Muscle layer of duodenum (tissue), 2 donors: Measurements from ENCODE around the gene CRYL1.

Source experiments
- H3K27ac ChIP-seq: one replicate; pipeline ENCODE4 v1.7.0; 2013; ENCODE audit warnings: mild to moderate bottlenecking, low read length
- H3K27me3 ChIP-seq: one replicate; pipeline ENCODE4 v1.7.0; 2013; ENCODE audit warnings: low read depth, mild to moderate bottlenecking, control low read depth, low read length
- H3K36me3 ChIP-seq, 2 donors: one replicate each; pipeline ENCODE4 v1.7.0; 2013; ENCODE audit warnings: low read length in 2 of 2, control low read depth in 1 of 2, mild to moderate bottlenecking in 1 of 2; ENCODE audit not compliant: insufficient read depth in 2 of 2, control insufficient read depth in 1 of 2
- H3K4me1 ChIP-seq, 2 donors: one replicate each; pipeline ENCODE4 v1.7.0; 2013; ENCODE audit warnings: low read length in 2 of 2, mild to moderate bottlenecking in 2 of 2, control low read depth in 1 of 2, moderate library complexity in 1 of 2; ENCODE audit not compliant: insufficient read depth in 2 of 2, control insufficient read depth in 1 of 2
- H3K4me3 ChIP-seq, 2 donors: one replicate each; pipeline ENCODE4 v1.7.0; 2013; ENCODE audit warnings: low read length in 2 of 2, low read depth in 1 of 2, mild to moderate bottlenecking in 1 of 2
- H3K9me3 ChIP-seq, 2 donors: one replicate each; pipeline ENCODE4 v1.7.0; 2013; ENCODE audit warnings: low read length in 2 of 2, control low read depth in 1 of 2, mild to moderate bottlenecking in 1 of 2; ENCODE audit not compliant: control insufficient read depth in 1 of 2
- donor health status: healthy.

The CRYL1 gene

GRCh38 chr13:20404488-20405222 is 121.0 kb downstream of the CRYL1 start:
- H3K27me3 ChIP-seq, result no peaks in the 10 kb centered on the region
- peaks cover 0 to 6% of the 10 kb centered on the region in 2 donors for H3K4me1 ChIP-seq
- H3K9me3 ChIP-seq, result no peaks in the 10 kb centered on the region
- H3K4me3 ChIP-seq, result no peak overlapping the region
- H3K27ac ChIP-seq, result no peak overlapping the region
- peaks cover 8 to 22% of the 10 kb centered on the region in 2 donors for H3K36me3 ChIP-seq

GRCh38 chr13:20403826-20404225 is 121.8 kb downstream of the CRYL1 start:
- peaks cover 8 to 22% of the 10 kb centered on the region in 2 donors for H3K36me3 ChIP-seq
- no peaks in the 10 kb centered on the region for H3K27me3 ChIP-seq
- no peaks in the 10 kb centered on the region for H3K9me3 ChIP-seq
- H3K4me1 ChIP-seq, result peaks cover 0 to 6% of the 10 kb centered on the region in 2 donors
- H3K4me3 ChIP-seq, result no peak overlapping the region
- no peak overlapping the region for H3K27ac ChIP-seq

- H3K9me3 ChIP-seq, result no peaks in the 10 kb centered on the region
- H3K4me1 ChIP-seq, result peaks cover 0 to 6% of the 10 kb centered on the region in 2 donors
- H3K4me3 ChIP-seq, result no peak overlapping the region
- H3K27me3 ChIP-seq, result no peaks in the 10 kb centered on the region
- peaks cover 8 to 22% of the 10 kb centered on the region in 2 donors for H3K36me3 ChIP-seq
- no peak overlapping the region for H3K27ac ChIP-seq
These were observed 122.8 kb downstream of the CRYL1 start for GRCh38 chr13:20402881-20403280.

GRCh38 chr13:20401931-20402856 is 123.5 kb downstream of the CRYL1 start:
- H3K27ac ChIP-seq, result no peak overlapping the region
- H3K36me3 ChIP-seq, result peaks cover 8 to 22% of the 10 kb centered on the region in 2 donors
- H3K9me3 ChIP-seq, result no peaks in the 10 kb centered on the region
- no peak overlapping the region for H3K4me3 ChIP-seq
- peaks cover 0 to 6% of the 10 kb centered on the region in 2 donors for H3K4me1 ChIP-seq
- H3K27me3 ChIP-seq, result no peaks in the 10 kb centered on the region

- Histone ChIP-seq H3K36me3 (peaks cover 8 to 22% of the 10 kb centered on the region in 2 donors), H3K27me3 (no peaks in the 10 kb centered on the region), H3K9me3 (no peaks in the 10 kb centered on the region), H3K4me3 (no peak overlapping the region), H3K4me1 (peaks cover 0 to 6% of the 10 kb centered on the region in 2 donors), H3K27ac (no peak overlapping the region)
These were observed 124.1 kb downstream of the CRYL1 start for GRCh38 chr13:20401531-20401930.

GRCh38 chr13:20400774-20401173 is 124.9 kb downstream of the CRYL1 start:
- H3K36me3 ChIP-seq, result peaks cover 8 to 21% of the 10 kb centered on the region in 2 donors
- no peaks in the 10 kb centered on the region for H3K9me3 ChIP-seq

GRCh38 chr13:20399961-20400360 is 125.7 kb downstream of the CRYL1 start:
- peaks cover 8 to 13% of the 10 kb centered on the region in 2 donors for H3K36me3 ChIP-seq
- H3K27me3 ChIP-seq, result no peaks in the 10 kb centered on the region
- no peak overlapping the region for H3K4me3 ChIP-seq
- no peaks in the 10 kb centered on the region for H3K9me3 ChIP-seq
- no peak overlapping the region for H3K27ac ChIP-seq
- H3K4me1 ChIP-seq, result peaks cover 0 to 6% of the 10 kb centered on the region in 2 donors

More at GRCh38 chr13:20400774-20401173, 124.9 kb downstream of the CRYL1 start:
- H3K27ac ChIP-seq, result no peak overlapping the region
- H3K4me1 ChIP-seq, result peaks cover 0 to 6% of the 10 kb centered on the region in 2 donors
- no peaks in the 10 kb centered on the region for H3K27me3 ChIP-seq
- H3K4me3 ChIP-seq, result no peak overlapping the region

- no peak overlapping the region for H3K4me3 ChIP-seq
- H3K36me3 ChIP-seq, result peaks cover 8 to 11% of the 10 kb centered on the region in 2 donors
- H3K27ac ChIP-seq, result no peak overlapping the region
- H3K27me3 ChIP-seq, result no peaks in the 10 kb centered on the region
- H3K9me3 ChIP-seq, result no peaks in the 10 kb centered on the region
- peaks cover 0 to 6% of the 10 kb centered on the region in 2 donors for H3K4me1 ChIP-seq
These were observed 126.1 kb downstream of the CRYL1 start for GRCh38 chr13:20399515-20399914.

- Histone ChIP-seq H3K9me3 (no peaks in the 10 kb centered on the region), H3K4me3 (no peak overlapping the region)
These were observed 127.2 kb downstream of the CRYL1 start for GRCh38 chr13:20398459-20398858.

GRCh38 chr13:20397896-20398295 is 127.8 kb downstream of the CRYL1 start:
- Histone ChIP-seq H3K4me1 (peaks cover 0 to 6% of the 10 kb centered on the region in 2 donors), H3K36me3 (peaks cover 0 to under 1% of the 10 kb centered on the region in 2 donors), H3K27ac (no peak overlapping the region), H3K9me3 (no peaks in the 10 kb centered on the region), H3K4me3 (no peak overlapping the region), H3K27me3 (no peaks in the 10 kb centered on the region)

More at GRCh38 chr13:20398459-20398858, 127.2 kb downstream of the CRYL1 start:
- Histone ChIP-seq H3K4me1 (peaks cover 0 to 6% of the 10 kb centered on the region in 2 donors), H3K27ac (no peak overlapping the region), H3K27me3 (no peaks in the 10 kb centered on the region), H3K36me3 (peaks cover under 1 to 6% of the 10 kb centered on the region in 2 donors)
